ENCODE results near the gene IGLL5.

IGLL5 gene

GRCh38 chr22:22928666-22929380, 41.2 kb downstream of the IGLL5 start:
- no peak for DNase-seq

- DNase-seq: no peak
Observed at GRCh38 chr22:22929381-22930221, 42.0 kb downstream of the IGLL5 start.

GRCh38 chr22:22930222-22930497, 42.5 kb downstream of the IGLL5 start:
- DNase-seq: no peak

GRCh38 chr22:22930571-22931556, 43.2 kb downstream of the IGLL5 start:
- no peak for DNase-seq

GRCh38 chr22:22931557-22932270, 44.1 kb downstream of the IGLL5 start:
- DNase-seq: no peak

GRCh38 chr22:22932512-22932941, 44.9 kb downstream of the IGLL5 start:
- no peak for DNase-seq

- DNase-seq: no peak
Observed at GRCh38 chr22:22933100-22933806, 45.6 kb downstream of the IGLL5 start.

GRCh38 chr22:22933807-22934542, 46.4 kb downstream of the IGLL5 start:
- DNase-seq: no peak

GRCh38 chr22:22934543-22935055, 47.0 kb downstream of the IGLL5 start:
- DNase-seq: no peak

GRCh38 chr22:22935056-22935545, 47.5 kb downstream of the IGLL5 start:
- DNase-seq: no peak

- DNase-seq: no peak
Observed at GRCh38 chr22:22935546-22936157, 48.0 kb downstream of the IGLL5 start.

GRCh38 chr22:22936180-22936914, 48.7 kb downstream of the IGLL5 start:
- no peak for DNase-seq

- DNase-seq: no peak
Observed at GRCh38 chr22:22936915-22937656, 49.5 kb downstream of the IGLL5 start.

- no peak for DNase-seq
Observed at GRCh38 chr22:22937894-22938480, 50.4 kb downstream of the IGLL5 start.

GRCh38 chr22:22938672-22939587, 51.3 kb downstream of the IGLL5 start:
- no peak for DNase-seq

GRCh38 chr22:22939588-22940368, 52.2 kb downstream of the IGLL5 start:
- no peak for DNase-seq
